22Rv1 (cell line): Measurements from ENCODE around the gene PPIP5K2.

Experiments used
- ZFX ChIP-seq: fragments of 450-650 bp; IDR thresholded peaks from 2 replicates; pipeline ENCODE4 v1.6.1; 2017; ENCODE audit warnings: antibody characterized with exemption, borderline replicate concordance
- TF ChIP-seq, protein P1 (sequence below): fragments of 450-650 bp; IDR thresholded peaks from 2 replicates; pipeline ENCODE4 v1.5.1; 2017; ENCODE audit warnings: mild to moderate bottlenecking

- TF ChIP-seq, protein P1, sequence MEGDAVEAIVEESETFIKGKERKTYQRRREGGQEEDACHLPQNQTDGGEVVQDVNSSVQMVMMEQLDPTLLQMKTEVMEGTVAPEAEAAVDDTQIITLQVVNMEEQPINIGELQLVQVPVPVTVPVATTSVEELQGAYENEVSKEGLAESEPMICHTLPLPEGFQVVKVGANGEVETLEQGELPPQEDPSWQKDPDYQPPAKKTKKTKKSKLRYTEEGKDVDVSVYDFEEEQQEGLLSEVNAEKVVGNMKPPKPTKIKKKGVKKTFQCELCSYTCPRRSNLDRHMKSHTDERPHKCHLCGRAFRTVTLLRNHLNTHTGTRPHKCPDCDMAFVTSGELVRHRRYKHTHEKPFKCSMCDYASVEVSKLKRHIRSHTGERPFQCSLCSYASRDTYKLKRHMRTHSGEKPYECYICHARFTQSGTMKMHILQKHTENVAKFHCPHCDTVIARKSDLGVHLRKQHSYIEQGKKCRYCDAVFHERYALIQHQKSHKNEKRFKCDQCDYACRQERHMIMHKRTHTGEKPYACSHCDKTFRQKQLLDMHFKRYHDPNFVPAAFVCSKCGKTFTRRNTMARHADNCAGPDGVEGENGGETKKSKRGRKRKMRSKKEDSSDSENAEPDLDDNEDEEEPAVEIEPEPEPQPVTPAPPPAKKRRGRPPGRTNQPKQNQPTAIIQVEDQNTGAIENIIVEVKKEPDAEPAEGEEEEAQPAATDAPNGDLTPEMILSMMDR, result no peak
- no peak for TF ChIP-seq ZFX
Measured at GRCh38 chr5:103098993-103099392, 21.1 kb upstream of the PPIP5K2 start.
